Stimulated activated naive B cell treated with anti-CD40 and anti-IgM and Interleukin-4, amounts not matched to agents 10 μg/mL and 1 μg/mL and 100 μg/mL, for 72 hours (primary cell): Measurements from ENCODE around the gene COL6A2.
"Not testable (repeated sequence)": the region's sequence is repeated elsewhere in the genome, so short reads cannot be mapped to it uniquely, and the experiment has no call there.

Experiments used
- ATAC-seq, 2 donors: fragments of 150-1000 bp; cut with Tn5 transposase; replicated peaks; 2 replicates each; pipeline ENCODE4 v1.10.0; 2021; ENCODE audit warnings: moderate library complexity in 1 of 2
- DNase-seq: peaks from one replicate; pipeline ENCODE4 v3.0.0; 2021
- H3K27ac Mint-ChIP-seq: one replicate; pipeline ENCODE4 v1.8.0; 2022; ENCODE audit warnings: mild to moderate bottlenecking, mixed read lengths
- H3K27me3 Mint-ChIP-seq, 2 donors: one replicate each; pipeline ENCODE4 v1.8.0; 2022; ENCODE audit warnings: mixed read lengths in 2 of 2
- H3K36me3 Mint-ChIP-seq, 2 donors: one replicate each; pipeline ENCODE4 v1.8.0; 2022; ENCODE audit warnings: mixed read lengths in 2 of 2, mild to moderate bottlenecking in 1 of 2
- H3K4me1 Mint-ChIP-seq, 2 donors: one replicate each; pipeline ENCODE4 v1.8.0; 2022; ENCODE audit warnings: mixed read lengths in 2 of 2, mild to moderate bottlenecking in 1 of 2
- H3K4me3 Mint-ChIP-seq, 2 donors: one replicate each; pipeline ENCODE4 v1.8.0; 2022; ENCODE audit warnings: mild to moderate bottlenecking in 2 of 2, mixed read lengths in 2 of 2, moderate library complexity in 1 of 2
- H3K9me3 Mint-ChIP-seq, 2 donors: one replicate each; pipeline ENCODE4 v1.8.0; 2022; ENCODE audit warnings: mixed read lengths in 2 of 2, mild to moderate bottlenecking in 1 of 2

The COL6A2 gene

DNA sequence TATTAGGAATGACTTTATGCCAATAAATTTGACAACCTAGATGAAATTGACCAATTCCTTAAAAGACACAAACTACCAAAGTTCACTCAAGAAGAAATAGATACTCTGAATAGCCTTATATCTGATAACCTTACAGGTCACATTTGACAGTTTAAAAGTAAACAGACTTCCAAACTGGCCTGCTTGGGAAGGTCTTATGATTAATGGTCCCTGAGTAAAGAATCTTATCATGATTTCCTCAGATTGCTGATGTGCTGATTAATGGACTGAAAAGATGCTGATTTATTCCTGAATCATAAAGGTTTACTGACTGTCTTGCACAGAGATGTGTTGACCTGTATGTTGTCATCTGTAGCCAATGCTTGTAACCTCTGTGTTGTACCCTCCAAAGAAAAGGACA lies 67.2 kb downstream of the COL6A2 start:
- Mint-ChIP-seq H3K27me3 (peaks cover 0 to 10% of the 10 kb centered on the region in 2 donors), H3K4me1 (no peaks in the 10 kb centered on the region), H3K36me3 (peaks cover 8 to 11% of the 10 kb centered on the region in 2 donors), H3K4me3 (no peak overlapping the region), H3K27ac (no peak overlapping the region), H3K9me3 (no peaks in the 10 kb centered on the region)
- ATAC-seq, result no peak
- DNase-seq, result no peak

DNA sequence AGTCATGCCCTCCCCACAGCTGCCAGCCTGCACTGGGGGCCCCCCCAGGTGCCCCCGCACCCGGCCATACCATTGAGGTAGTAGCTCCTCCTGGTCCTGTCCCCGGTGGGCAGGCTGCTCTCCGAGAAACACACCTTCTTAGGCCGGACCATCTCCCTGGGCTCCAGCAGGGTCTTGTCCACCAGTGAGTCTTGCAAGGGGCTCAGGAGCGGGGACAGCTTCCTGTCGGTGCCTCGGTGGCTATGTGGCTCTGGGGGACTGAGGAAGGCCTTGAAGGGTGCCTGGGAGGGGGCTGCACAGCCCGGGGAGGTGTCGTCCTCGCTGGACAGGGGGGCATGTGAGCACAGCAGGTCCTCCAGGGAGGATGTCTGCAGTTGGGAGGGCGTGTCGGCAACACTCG lies 70.3 kb downstream of the COL6A2 start:
- Mint-ChIP-seq H3K9me3 (peaks cover under 1 to 1% of the 10 kb centered on the region in 2 donors), H3K36me3 (peaks cover 6 to 10% of the 10 kb centered on the region in 2 donors), H3K27ac (no peak overlapping the region), H3K27me3 (peaks cover under 1 to 10% of the 10 kb centered on the region in 2 donors), H3K4me3 (no peak overlapping the region), H3K4me1 (peaks cover 4 to 8% of the 10 kb centered on the region in 2 donors)
- ATAC-seq, result no peak
- DNase-seq, result no peak

DNA sequence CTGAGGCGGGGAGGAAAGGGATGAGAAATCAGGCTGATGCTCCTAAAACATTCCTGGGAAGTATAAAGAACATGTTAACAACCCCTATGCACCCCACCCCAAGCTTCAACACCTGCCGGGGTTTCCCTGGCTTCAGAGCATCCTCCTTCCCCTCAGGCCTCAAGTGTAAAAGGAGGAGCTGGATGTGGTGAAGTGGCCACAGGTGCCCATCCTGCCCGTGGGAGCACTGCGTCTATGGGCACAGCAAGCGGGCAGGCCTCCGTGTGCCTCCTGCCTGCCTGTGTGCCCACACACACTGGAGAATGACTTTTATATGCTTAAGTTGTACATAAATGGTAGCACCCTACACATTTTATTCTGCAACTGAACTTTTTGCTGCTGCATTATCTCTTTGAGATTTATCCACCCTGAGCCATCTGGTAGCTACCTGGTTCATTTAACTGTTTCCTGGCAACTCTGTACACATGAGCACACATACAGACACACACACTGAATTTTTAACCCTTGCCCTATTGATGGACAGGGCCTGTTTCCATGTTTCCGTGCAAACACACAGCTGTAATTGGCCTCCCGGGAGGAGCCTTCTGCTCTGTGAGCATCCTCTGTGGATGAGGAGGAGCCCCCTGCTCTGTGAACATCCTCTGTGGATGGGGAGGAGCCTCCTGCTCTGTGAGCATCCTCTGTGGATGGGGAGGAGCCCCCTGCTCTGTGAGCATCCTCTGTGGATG lies 70.9 kb downstream of the COL6A2 start:
- no peak for ATAC-seq
- Mint-ChIP-seq H3K36me3 (peaks cover 5 to 12% of the 10 kb centered on the region in 2 donors), H3K4me3 (no peak overlapping the region), H3K27me3 (peaks cover 4 to 6% of the 10 kb centered on the region in 2 donors), H3K27ac (no peak overlapping the region), H3K9me3 (peaks cover 6% of the 10 kb centered on the region in 2 donors), H3K4me1 (peaks cover 4 to 8% of the 10 kb centered on the region in 2 donors)
- no peak for DNase-seq

DNA sequence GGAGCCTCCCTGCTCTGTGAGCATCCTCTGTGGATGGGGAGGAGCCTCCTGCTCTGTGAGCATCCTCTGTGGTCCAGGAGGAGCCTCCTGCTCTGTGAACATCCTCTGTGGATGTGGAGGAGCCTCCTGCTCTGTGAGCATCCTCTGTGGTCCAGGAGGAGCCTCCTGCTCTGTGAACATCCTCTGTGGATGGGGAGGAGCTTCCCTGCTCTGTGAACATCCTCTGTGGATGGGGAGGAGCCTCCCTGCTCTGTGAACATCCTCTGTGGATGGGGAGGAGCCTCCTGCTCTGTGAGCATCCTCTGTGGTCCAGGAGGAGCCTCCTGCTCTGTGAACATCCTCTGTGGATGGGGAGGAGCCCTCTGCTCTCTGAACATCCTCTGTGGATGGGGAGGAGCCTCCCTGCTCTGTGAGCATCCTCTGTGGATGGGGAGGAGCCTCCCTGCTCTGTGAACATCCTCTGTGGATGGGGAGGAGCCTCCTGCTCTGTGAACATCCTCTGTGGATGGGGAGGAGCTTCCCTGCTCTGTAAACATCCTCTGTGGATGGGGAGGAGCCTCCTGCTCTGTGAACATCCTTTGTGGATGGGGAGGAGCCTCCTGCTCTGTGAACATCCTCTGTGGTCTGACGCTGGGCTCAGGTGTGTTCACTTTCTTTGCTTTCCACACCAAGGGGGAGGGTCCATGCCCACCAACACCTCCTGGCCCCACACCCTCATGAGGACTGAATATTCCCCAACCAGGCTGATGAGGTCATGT lies 72.7 kb downstream of the COL6A2 start:
- H3K36me3 Mint-ChIP-seq, result peaks cover 11 to 25% of the 10 kb centered on the region in 2 donors
- not testable (repeated sequence) for H3K4me3 Mint-ChIP-seq, H3K27me3 Mint-ChIP-seq, DNase-seq, ATAC-seq, H3K27ac Mint-ChIP-seq, H3K4me1 Mint-ChIP-seq
- H3K9me3 Mint-ChIP-seq, result peaks cover 16 to 20% of the 10 kb centered on the region in 2 donors

DNA sequence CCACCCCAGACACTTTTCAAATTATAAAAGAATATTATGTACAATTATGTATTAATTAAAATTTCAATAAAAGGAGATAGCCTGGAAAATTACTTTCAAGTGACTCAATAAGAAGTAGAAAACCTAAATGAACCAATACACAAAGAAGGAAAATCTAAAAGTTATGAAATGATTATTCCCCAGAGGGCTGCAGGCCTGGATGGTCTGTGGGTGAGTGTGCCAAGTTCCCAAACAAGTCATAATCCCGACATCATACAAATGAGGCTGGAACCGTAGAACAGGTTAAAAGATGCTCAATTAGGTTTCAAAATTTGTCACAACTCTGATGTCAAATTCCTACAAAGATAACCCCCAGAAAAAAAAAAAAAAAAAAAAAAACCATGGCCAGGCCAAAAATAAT lies 73.7 kb downstream of the COL6A2 start:
- no peak overlapping the region for H3K4me3 Mint-ChIP-seq
- ATAC-seq, result no peak
- no peak for DNase-seq

DNA sequence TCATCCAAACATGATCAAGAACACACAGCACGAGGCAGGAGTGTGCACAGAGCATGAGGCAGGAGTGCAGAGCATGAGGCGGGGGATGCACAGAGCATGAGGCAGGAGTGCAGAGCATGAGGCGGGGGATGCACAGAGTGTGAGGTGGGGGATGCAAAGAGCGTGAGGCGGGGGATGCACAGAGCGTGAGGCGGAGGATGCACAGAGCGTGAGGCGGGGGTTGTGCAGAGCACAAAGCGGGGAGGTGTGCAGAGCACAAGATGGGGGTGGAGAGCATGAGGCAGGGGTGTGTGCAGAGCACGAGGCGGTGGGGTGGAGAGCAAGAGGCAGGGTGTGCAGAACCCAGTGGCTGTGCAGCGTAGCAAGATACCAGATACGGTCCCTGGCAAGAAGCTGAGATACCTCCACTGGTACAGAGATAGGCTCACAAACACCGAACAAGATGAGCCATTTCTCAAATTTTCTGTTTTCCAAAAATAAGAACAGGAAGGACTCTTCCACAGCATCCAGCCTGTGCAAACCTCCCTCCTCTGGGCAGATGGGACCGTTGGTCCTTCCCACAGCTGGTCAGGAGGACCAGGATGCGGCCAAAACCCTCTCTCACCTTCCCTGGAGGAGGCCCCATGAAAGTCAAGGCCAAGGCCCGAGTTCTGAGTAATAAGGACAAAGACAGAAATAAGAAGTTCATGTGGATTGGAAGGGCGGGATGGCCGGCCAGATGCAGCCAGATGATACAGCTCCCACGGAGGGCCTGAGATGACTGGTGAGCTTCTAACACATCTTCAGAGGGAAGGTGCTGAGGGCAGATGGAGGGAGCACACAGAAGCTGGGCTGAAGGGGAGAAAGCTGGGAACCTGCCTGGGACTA lies 74.3 kb downstream of the COL6A2 start:
- Mint-ChIP-seq H3K4me3 (no peak overlapping the region), H3K27ac (peak overlapping the region; percentile 31), H3K27me3 (peaks cover 4 to 6% of the 10 kb centered on the region in 2 donors), H3K36me3 (peaks cover 6 to 29% of the 10 kb centered on the region in 2 donors), H3K9me3 (peaks cover 26 to 33% of the 10 kb centered on the region in 2 donors), H3K4me1 (peaks cover 4 to 8% of the 10 kb centered on the region in 2 donors)
- ATAC-seq (peak in 1 of 2 donors; percentile 46), DNase-seq (no peak)

More for the DNA sequence above, 73.7 kb downstream of the COL6A2 start:
- H3K36me3 Mint-ChIP-seq, result peaks cover 6 to 29% of the 10 kb centered on the region in 2 donors
- H3K4me1 Mint-ChIP-seq, result peaks cover 4 to 8% of the 10 kb centered on the region in 2 donors
- peaks cover 4 to 6% of the 10 kb centered on the region in 2 donors for H3K27me3 Mint-ChIP-seq
- peaks cover 21 to 28% of the 10 kb centered on the region in 2 donors for H3K9me3 Mint-ChIP-seq
- no peak overlapping the region for H3K27ac Mint-ChIP-seq

DNA sequence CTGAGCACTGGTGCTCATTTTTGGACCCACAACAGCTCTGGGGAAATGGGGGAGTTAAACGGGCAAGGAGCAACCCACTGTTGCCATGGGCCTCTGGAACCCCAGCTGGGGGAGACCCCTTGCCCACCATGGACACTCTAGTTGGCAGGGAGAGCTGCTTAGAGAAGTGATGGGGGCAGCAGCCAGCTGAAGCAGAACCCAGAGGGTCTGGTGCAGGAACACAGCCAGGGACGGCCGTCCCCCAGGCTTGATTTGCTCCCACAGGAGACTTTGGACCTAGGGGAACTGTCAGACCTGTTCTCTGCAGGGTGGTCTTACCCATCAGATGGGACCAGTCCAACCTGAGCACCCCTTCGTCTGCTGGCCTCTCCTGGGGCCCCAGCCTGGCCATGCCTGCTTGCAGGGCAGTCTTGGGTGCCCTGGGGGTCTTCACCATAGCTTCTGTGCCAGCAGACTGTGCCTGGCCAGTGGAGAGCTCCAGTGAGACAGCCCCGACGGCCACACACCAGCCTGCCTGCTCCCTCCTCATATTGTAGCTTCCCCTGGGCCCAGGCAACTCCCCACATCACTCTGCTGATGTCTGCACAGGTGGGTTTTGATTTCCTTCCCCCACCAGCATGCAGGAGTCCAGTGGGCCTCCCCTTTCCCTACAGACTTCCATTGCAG lies 75.1 kb downstream of the COL6A2 start:
- Mint-ChIP-seq H3K4me1 (peaks cover 4 to 8% of the 10 kb centered on the region in 2 donors), H3K9me3 (peaks cover 28 to 33% of the 10 kb centered on the region in 2 donors), H3K36me3 (peaks cover 9 to 32% of the 10 kb centered on the region in 2 donors), H3K27ac (no peak overlapping the region), H3K4me3 (no peak overlapping the region), H3K27me3 (peaks cover 4 to 6% of the 10 kb centered on the region in 2 donors)
- no peak for ATAC-seq
- DNase-seq, result no peak

DNA sequence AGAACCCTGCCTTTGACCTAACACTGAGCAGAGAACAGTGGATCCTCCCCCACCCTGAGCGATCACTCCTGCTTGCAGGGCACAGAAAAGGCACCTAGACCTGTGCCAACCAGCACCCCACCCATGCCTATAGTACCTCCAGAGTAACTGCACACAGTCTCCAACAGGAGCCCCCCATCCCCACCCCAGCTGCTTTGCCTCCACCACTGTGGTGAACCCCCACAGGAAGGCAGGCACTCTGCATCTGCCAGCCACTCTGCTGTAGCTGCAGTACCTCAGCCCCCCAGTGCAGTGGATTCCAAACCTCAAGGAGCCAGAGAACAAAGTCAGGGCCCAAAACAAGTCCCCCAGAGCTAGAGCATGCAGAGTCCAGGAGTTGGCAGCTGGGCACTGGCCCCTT lies 75.7 kb downstream of the COL6A2 start:
- Mint-ChIP-seq H3K27me3 (peaks cover 4 to 6% of the 10 kb centered on the region in 2 donors), H3K36me3 (peaks cover 11 to 32% of the 10 kb centered on the region in 2 donors), H3K27ac (no peak overlapping the region), H3K4me3 (no peak overlapping the region), H3K9me3 (peaks cover 28 to 33% of the 10 kb centered on the region in 2 donors), H3K4me1 (peaks cover 4 to 8% of the 10 kb centered on the region in 2 donors)
- DNase-seq (no peak), ATAC-seq (no peak)

DNA sequence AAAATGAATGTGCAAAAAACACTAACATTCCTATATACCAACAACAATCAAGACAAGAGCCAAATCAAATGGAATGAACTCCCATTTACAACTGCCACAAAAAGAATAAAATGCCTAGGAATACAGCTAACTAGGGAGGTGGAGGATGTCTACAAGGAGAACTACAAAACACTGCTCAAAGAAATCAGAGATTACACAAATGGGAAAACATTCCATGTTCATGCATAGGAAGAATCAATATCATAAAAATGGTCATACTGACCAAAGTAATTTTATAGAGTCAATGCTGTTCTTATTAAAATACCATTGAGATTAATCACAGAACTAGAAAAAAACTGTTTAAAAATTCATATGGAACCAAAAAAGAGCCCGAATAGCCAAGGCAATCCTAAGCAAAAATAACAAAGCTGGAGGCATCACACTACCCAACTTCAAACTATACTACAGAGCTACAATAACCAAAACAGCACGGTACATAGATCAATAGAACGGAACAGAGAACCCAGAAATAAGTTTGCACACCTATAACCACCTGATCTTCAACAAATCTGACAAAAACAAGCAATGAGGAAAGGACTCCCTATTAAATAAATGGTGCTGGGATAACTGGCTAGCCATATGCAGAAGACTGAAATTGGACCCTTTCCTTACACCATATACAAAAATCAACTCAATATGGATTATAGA lies 78.7 kb downstream of the COL6A2 start:
- H3K4me3 Mint-ChIP-seq, DNase-seq, ATAC-seq, H3K4me1 Mint-ChIP-seq, H3K27ac Mint-ChIP-seq, H3K27me3 Mint-ChIP-seq: not testable (repeated sequence)
- Mint-ChIP-seq H3K36me3 (peaks cover 11 to 32% of the 10 kb centered on the region in 2 donors), H3K9me3 (peaks cover 26 to 33% of the 10 kb centered on the region in 2 donors)

DNA sequence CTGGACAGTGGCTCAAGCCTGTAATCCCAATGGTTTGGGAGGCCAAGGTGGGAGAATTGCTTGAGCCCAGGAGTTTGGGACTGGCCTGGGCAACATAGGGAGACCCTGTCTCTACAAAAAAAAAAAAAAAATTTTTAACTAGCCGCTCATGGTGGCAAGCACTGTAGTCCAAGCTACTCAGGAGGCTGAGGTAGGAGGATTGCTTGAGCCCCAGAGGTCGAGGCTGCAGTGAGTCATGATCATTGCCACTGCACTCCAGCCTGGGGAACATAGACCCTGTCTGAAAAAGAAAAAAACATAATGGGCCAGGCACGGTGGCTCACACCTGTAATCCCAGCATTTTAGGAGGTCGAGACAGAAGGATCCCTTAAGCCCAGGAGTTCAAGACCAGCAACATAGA lies 81.0 kb downstream of the COL6A2 start:
- peaks cover 11 to 20% of the 10 kb centered on the region in 2 donors for H3K36me3 Mint-ChIP-seq
- no peaks in the 10 kb centered on the region for H3K27me3 Mint-ChIP-seq
- ATAC-seq (no peak), DNase-seq (no peak)
- no peak overlapping the region for H3K27ac Mint-ChIP-seq
- peaks cover 2 to 8% of the 10 kb centered on the region in 2 donors for H3K4me1 Mint-ChIP-seq
- H3K9me3 Mint-ChIP-seq, result peaks cover 22 to 27% of the 10 kb centered on the region in 2 donors
- no peak overlapping the region for H3K4me3 Mint-ChIP-seq
